NB4 (cell line): ENCODE results near the gene RWDD3.

ENCODE experiments used
- DNase-seq: peaks from one replicate; pipeline ENCODE4 v3.0.0; 2010; ENCODE audit warnings: low read depth
- H3K4me3 ChIP-seq: one replicate; pipeline ENCODE4 v1.5.1; 2011; ENCODE audit warnings: mild to moderate bottlenecking, low read depth, low read length, moderate library complexity
- CTCF ChIP-seq: IDR thresholded peaks from one replicate; pipeline ENCODE4 v1.5.1; 2012; ENCODE audit warnings: low read depth, low read length
- MAX ChIP-seq: IDR thresholded peaks from 2 replicates; pipeline ENCODE4 v1.6.1; 2011; ENCODE audit warnings: low read depth, low read length
- MYC ChIP-seq: IDR thresholded peaks from 2 replicates; pipeline ENCODE4 v1.6.1; 2011; ENCODE audit warnings: low read depth, low read length
- POLR2A ChIP-seq: IDR thresholded peaks from 2 replicates; pipeline ENCODE4 v1.6.1; 2011; ENCODE audit warnings: mild to moderate bottlenecking; ENCODE audit not compliant: insufficient read length; ENCODE audit errors: extremely low read depth

Gene RWDD3

GRCh38 chr1:95276429-95276828, 42.4 kb downstream of the RWDD3 start:
- no peak for TF ChIP-seq CTCF
- TF ChIP-seq MYC, result no peak
- no peak for TF ChIP-seq MAX
- TF ChIP-seq POLR2A, result no peak
- DNase-seq, result no peak
- no peak overlapping the region for H3K4me3 ChIP-seq

GRCh38 chr1:95278173-95279006, 44.4 kb downstream of the RWDD3 start:
- no peak for DNase-seq
- no peak overlapping the region for H3K4me3 ChIP-seq
- TF ChIP-seq CTCF (no peak), POLR2A (no peak), MYC (no peak), MAX (no peak)

- no peak overlapping the region for H3K4me3 ChIP-seq
- no peak for DNase-seq
- TF ChIP-seq MAX (no peak), CTCF (no peak), MYC (no peak), POLR2A (no peak)
These were observed 47.9 kb downstream of the RWDD3 start for GRCh38 chr1:95281781-95282517.

- H3K4me3 ChIP-seq, result no peak overlapping the region
- no peak for DNase-seq
- TF ChIP-seq CTCF (no peak), POLR2A (no peak)
These were observed 48.5 kb downstream of the RWDD3 start for GRCh38 chr1:95282518-95282895.

- TF ChIP-seq MAX, result no peak
- TF ChIP-seq MYC, result no peak
- TF ChIP-seq POLR2A, result no peak
- H3K4me3 ChIP-seq, result no peak overlapping the region
- no peak for DNase-seq
These were observed 50.4 kb downstream of the RWDD3 start for GRCh38 chr1:95284420-95284819.

GRCh38 chr1:95286479-95286878, 52.5 kb downstream of the RWDD3 start:
- H3K4me3 ChIP-seq, result no peak overlapping the region
- no peak for TF ChIP-seq CTCF
- no peak for DNase-seq
